Progenitor cell of endocrine pancreas (in vitro differentiated cells): ENCODE data around the gene AOC3. TPM values are rescaled to one million over a fixed set of nuclear protein-coding genes. Genes with fewer than 3 reads are reported as not detected.
"Not testable (repeated sequence)": the region's sequence is repeated elsewhere in the genome, so short reads cannot be mapped to it uniquely, and the experiment has no call there.

ENCODE experiments used
- DNase-seq: peaks from one replicate; pipeline ENCODE4 v3.0.0; 2021; ENCODE audit warnings: low spot score; ENCODE audit not compliant: unreplicated experiment
- H3K27ac Mint-ChIP-seq: 2 replicates; pipeline ENCODE4 v1.8.0; 2021; ENCODE audit warnings: mild to moderate bottlenecking, moderate library complexity, mixed read lengths
- H3K27me3 Mint-ChIP-seq: 2 replicates; pipeline ENCODE4 v1.8.0; 2021; ENCODE audit warnings: mixed read lengths
- H3K36me3 Mint-ChIP-seq: 2 replicates; pipeline ENCODE4 v1.8.0; 2022; ENCODE audit warnings: mixed read lengths; ENCODE audit not compliant: insufficient read depth
- H3K4me1 Mint-ChIP-seq: 2 replicates; pipeline ENCODE4 v1.8.0; 2021; ENCODE audit warnings: low read depth, mixed read lengths
- H3K4me3 Mint-ChIP-seq: 2 replicates; pipeline ENCODE4 v1.8.0; 2021; ENCODE audit warnings: low read depth, mild to moderate bottlenecking, moderate library complexity, mixed read lengths
- H3K9me3 Mint-ChIP-seq: 2 replicates; pipeline ENCODE4 v1.8.0; 2021; ENCODE audit warnings: low read depth, mixed read lengths
- CTCF ChIP-seq: fragments of 200-600 bp; sonication (generic); IDR thresholded peaks from one replicate; pipeline ENCODE4 v1.5.0; 2021; ENCODE audit warnings: antibody characterized with exemption, mild to moderate bottlenecking; ENCODE audit not compliant: unreplicated experiment
- total RNA-seq: library from RNA; stranded (reverse); gene quantifications from 2 replicates; pipeline ENCODE4 v1.2.1, GENCODE V29; 2021

Gene AOC3
- total RNA-seq, 1 donor from 2014 or later = 1.2 TPM

DNA sequence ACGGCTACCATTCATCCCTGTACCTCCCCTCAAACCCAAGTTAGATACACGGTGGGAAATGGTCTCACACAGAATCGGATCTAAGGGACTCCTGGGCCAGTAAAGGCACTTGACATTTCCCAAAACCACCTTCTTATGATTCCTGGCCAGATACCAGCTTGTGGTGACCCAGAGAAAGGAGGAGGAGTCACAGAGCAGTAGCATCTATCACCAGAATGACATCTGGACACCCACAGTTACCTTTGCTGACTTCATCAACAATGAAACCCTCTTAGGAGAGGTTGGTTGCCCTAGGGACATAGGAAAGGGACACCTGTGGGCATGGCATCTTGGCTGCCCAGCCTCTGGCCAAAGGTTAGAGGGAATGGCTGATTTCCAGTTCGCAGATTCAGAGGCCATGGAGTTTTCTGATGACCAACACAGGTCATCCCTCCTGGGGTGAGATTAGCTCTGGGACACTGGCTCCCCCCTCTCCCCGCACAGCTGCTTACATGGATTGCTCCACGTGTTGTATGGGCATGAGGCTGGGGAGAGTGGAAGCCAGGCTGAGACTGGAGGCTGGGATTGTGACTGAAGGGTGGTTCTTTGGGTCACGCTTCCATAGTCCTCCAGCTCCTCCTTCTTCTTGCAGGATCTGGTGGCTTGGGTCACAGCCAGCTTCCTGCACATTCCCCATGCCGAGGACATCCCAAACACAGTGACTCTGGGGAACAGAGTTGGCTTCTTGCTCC, 1.4 kb upstream of the AOC3 start:
- TF ChIP-seq CTCF = no peak
- Mint-ChIP-seq H3K9me3 (no peaks in the 10 kb centered on the region), H3K4me1 (no peaks in the 10 kb centered on the region), H3K36me3 (no peaks in the 10 kb centered on the region), H3K27me3 (peaks cover 4% of the 10 kb centered on the region), H3K27ac (no peak overlapping the region), H3K4me3 (no peak overlapping the region)
- no peak for DNase-seq

DNA sequence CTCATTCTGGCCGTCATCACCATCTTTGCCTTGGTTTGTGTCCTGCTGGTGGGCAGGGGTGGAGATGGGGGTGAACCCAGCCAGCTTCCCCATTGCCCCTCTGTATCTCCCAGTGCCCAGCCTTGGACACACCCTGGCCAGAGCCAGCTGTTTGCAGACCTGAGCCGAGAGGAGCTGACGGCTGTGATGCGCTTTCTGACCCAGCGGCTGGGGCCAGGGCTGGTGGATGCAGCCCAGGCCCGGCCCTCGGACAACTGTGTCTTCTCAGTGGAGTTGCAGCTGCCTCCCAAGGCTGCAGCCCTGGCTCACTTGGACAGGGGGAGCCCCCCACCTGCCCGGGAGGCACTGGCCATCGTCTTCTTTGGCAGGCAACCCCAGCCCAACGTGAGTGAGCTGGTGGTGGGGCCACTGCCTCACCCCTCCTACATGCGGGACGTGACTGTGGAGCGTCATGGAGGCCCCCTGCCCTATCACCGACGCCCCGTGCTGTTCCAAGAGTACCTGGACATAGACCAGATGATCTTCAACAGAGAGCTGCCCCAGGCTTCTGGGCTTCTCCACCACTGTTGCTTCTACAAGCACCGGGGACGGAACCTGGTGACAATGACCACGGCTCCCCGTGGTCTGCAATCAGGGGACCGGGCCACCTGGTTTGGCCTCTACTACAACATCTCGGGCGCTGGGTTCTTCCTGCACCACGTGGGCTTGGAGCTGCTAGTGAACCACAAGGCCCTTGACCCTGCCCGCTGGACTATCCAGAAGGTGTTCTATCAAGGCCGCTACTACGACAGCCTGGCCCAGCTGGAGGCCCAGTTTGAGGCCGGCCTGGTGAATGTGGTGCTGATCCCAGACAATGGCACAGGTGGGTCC, 607 bp downstream of the AOC3 start:
- not testable (repeated sequence) for H3K4me3 Mint-ChIP-seq, H3K36me3 Mint-ChIP-seq, H3K27me3 Mint-ChIP-seq, H3K9me3 Mint-ChIP-seq, H3K27ac Mint-ChIP-seq, DNase-seq, H3K4me1 Mint-ChIP-seq

DNA sequence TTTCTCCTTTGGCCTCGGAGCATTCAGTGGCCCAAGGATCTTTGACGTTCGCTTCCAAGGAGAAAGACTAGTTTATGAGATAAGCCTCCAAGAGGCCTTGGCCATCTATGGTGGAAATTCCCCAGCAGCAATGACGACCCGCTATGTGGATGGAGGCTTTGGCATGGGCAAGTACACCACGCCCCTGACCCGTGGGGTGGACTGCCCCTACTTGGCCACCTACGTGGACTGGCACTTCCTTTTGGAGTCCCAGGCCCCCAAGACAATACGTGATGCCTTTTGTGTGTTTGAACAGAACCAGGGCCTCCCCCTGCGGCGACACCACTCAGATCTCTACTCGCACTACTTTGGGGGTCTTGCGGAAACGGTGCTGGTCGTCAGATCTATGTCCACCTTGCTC, 1.4 kb downstream of the AOC3 start:
- DNase-seq = no peak
- TF ChIP-seq CTCF = no peak
- no peaks in the 10 kb centered on the region for H3K9me3 Mint-ChIP-seq
- no peak overlapping the region for H3K27ac Mint-ChIP-seq
- H3K4me3 Mint-ChIP-seq = no peak overlapping the region
- no peaks in the 10 kb centered on the region for H3K36me3 Mint-ChIP-seq
- H3K27me3 Mint-ChIP-seq = peaks cover 4% of the 10 kb centered on the region
- no peaks in the 10 kb centered on the region for H3K4me1 Mint-ChIP-seq

DNA sequence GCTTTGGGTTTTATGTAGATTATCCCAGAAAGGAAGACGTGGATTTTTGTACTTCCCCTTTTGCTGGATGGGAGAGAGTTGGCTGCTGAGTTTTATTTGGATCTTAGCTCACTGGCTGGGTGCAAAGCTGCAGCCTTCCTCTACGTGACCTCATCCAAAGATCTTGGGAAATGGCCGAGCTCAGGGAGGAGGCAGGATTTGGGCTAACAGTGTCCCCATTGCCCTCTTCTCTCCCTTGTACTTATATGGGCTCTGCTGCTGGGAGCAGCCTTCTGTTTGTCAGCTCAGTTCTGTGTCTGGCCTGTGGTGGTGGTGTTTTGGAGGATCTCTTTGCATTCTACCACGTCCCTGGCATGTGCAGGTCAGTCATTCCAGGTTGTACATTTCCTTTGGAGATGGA, 2.0 kb downstream of the AOC3 start:
- no peak for TF ChIP-seq CTCF
- Mint-ChIP-seq H3K4me3 (no peak overlapping the region), H3K27ac (no peak overlapping the region), H3K4me1 (no peaks in the 10 kb centered on the region), H3K9me3 (no peaks in the 10 kb centered on the region), H3K27me3 (peaks cover 4% of the 10 kb centered on the region), H3K36me3 (no peaks in the 10 kb centered on the region)
- DNase-seq = no peak

DNA sequence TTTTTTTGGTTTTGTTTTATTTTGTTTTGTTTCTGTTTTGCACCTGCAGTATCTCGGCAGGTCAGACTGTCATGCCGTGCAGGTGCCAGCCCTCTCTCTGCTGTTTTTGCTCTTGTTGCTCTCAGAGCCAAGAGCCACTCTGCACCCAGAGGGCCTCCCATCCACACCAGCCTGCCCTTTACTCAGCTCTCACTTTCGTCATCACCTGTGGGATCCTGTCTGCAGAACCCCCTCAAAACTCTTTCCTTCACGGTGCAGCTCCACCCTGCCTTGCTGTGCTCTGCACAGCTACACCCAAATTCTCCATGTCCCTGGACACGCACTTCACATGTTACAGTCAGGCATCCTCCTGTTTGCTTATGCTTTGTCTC, 2.6 kb downstream of the AOC3 start:
- Mint-ChIP-seq H3K4me1 (no peaks in the 10 kb centered on the region), H3K4me3 (no peak overlapping the region), H3K27me3 (peaks cover 4% of the 10 kb centered on the region), H3K36me3 (no peaks in the 10 kb centered on the region), H3K9me3 (no peaks in the 10 kb centered on the region), H3K27ac (no peak overlapping the region)
- TF ChIP-seq CTCF = no peak
- no peak for DNase-seq
